Type B pancreatic cell (in vitro differentiated cells): ENCODE results near the gene SEL1L3. TPM values are rescaled to one million over a fixed set of nuclear protein-coding genes. Genes with fewer than 3 reads are reported as not detected.
"Not testable (repeated sequence)": the region's sequence is repeated elsewhere in the genome, so short reads cannot be mapped to it uniquely, and the experiment has no call there.

ENCODE experiments used
- DNase-seq: peaks from one replicate; pipeline ENCODE4 v3.0.0; 2021; ENCODE audit warnings: mixed read lengths; ENCODE audit not compliant: unreplicated experiment; ENCODE audit errors: extremely low spot score
- H3K27ac Mint-ChIP-seq: 2 replicates; pipeline ENCODE4 v1.8.0; 2021; ENCODE audit warnings: mild to moderate bottlenecking, mixed read lengths
- H3K27me3 Mint-ChIP-seq: 2 replicates; pipeline ENCODE4 v1.8.0; 2021; ENCODE audit warnings: mixed read lengths
- H3K36me3 Mint-ChIP-seq: 2 replicates; pipeline ENCODE4 v1.8.0; 2021; ENCODE audit warnings: mixed read lengths
- H3K4me1 Mint-ChIP-seq: one replicate; pipeline ENCODE4 v1.8.0; 2021; ENCODE audit warnings: mixed read lengths; ENCODE audit not compliant: unreplicated experiment
- H3K4me3 Mint-ChIP-seq: 2 replicates; pipeline ENCODE4 v1.8.0; 2021; ENCODE audit warnings: mild to moderate bottlenecking, mixed read lengths
- H3K9me3 Mint-ChIP-seq: 2 replicates; pipeline ENCODE4 v1.8.0; 2021; ENCODE audit warnings: mixed read lengths
- long read RNA-seq: library from polyadenylated mRNA; unstranded; transcript quantifications from one replicate; pipeline ENCODE4 v2.0.0, GENCODE V29; 2020
- total RNA-seq: library from RNA; stranded (reverse); gene quantifications from 2 replicates; pipeline ENCODE4 v1.2.1, GENCODE V29; 2021; ENCODE audit warnings: low replicate concordance
- TF ChIP-seq, protein P1 (sequence below): fragments of 200-600 bp; sonication (generic); conservative IDR thresholded peaks from 2 replicates; pipeline ENCODE4 v1.5.0; 2021; ENCODE audit warnings: antibody characterized with exemption, mild to moderate bottlenecking

The SEL1L3 gene
- 28.2 and 43.8 TPM in 2 replicates for total RNA-seq
- long read RNA-seq, full-length matches to known transcripts: 4 of 30 reads
- long read RNA-seq, partial matches to known transcripts: 23 of 30 reads
- long read RNA-seq, other reads (novel, unspliced or antisense): 3 of 30 reads

DNA sequence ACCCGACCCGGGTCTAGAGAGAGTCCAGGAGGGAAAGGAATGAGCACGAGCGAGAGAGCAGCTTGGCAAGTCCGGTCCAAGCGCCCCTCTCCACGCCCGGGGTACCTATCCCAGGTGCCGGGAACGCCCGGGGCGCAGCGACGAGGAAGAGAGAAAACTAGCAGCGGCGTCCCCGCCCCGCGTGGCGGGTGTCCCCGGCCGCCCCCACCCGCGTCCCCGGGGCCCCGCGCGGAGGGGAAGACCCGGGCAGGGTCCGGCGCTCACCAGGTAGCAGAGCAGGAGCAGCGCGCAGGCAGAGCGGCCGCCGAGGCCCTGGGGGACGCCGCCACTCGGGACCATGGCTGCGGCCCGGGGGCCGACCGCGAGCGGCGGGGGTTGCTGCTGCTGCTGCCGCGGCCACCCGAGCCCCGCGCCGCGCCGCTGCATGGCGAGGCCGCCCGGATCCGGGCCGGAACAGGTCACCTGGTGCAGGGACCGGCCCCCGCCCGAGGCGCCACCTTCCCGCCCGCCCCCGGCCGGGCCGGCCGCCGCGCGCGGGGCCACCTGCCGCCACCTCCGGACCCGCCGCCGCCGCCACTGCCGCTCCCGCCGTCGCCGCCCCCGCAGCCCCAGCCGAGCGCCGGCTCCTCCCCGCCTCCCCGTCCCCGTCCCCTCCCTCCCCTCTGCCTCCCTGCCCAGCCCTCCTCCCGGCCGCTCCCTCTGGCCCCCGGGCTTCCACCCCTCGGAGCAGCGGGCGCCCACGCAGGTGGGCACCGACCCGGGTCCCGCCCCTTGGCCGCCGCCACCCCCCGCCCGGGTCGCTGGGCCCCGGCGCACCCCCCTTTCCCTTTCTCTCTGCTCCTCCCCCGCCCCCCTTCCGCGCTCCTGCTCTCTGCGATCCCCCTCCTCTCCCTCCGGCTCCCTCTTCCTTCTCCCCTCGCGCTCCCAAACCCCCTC is at the start of gene SEL1L3:
SEL1L3 (minus strand) TSS at position 578 of the 936 bp plus-strand sequence; CDS start at position 426, 152 bp downstream.
- TF ChIP-seq, protein P1, sequence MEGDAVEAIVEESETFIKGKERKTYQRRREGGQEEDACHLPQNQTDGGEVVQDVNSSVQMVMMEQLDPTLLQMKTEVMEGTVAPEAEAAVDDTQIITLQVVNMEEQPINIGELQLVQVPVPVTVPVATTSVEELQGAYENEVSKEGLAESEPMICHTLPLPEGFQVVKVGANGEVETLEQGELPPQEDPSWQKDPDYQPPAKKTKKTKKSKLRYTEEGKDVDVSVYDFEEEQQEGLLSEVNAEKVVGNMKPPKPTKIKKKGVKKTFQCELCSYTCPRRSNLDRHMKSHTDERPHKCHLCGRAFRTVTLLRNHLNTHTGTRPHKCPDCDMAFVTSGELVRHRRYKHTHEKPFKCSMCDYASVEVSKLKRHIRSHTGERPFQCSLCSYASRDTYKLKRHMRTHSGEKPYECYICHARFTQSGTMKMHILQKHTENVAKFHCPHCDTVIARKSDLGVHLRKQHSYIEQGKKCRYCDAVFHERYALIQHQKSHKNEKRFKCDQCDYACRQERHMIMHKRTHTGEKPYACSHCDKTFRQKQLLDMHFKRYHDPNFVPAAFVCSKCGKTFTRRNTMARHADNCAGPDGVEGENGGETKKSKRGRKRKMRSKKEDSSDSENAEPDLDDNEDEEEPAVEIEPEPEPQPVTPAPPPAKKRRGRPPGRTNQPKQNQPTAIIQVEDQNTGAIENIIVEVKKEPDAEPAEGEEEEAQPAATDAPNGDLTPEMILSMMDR: no peak
- H3K27ac Mint-ChIP-seq: peak within 1 kb of the TSS; percentile 90
- H3K4me1 Mint-ChIP-seq: peaks cover 22% of the 10 kb centered on the region
- H3K4me3 Mint-ChIP-seq: peak within 1 kb of the TSS; percentile 96
- H3K9me3 Mint-ChIP-seq: no peaks in the 10 kb centered on the region
- peaks cover 57% of the 10 kb centered on the region for H3K27me3 Mint-ChIP-seq
- peak; percentile 73 for DNase-seq
- peaks cover 12% of the 10 kb centered on the region for H3K36me3 Mint-ChIP-seq

GRCh38 chr4:25911356-25911755 is 48.6 kb upstream of the SEL1L3 start:
- Mint-ChIP-seq H3K27me3 (peaks cover 36% of the 10 kb centered on the region), H3K4me3 (no peak overlapping the region), H3K36me3 (no peaks in the 10 kb centered on the region), H3K27ac (no peak overlapping the region), H3K4me1 (peaks cover 7% of the 10 kb centered on the region), H3K9me3 (peaks cover 15% of the 10 kb centered on the region)
- no peak for DNase-seq
- TF ChIP-seq, protein P1: no peak

DNA sequence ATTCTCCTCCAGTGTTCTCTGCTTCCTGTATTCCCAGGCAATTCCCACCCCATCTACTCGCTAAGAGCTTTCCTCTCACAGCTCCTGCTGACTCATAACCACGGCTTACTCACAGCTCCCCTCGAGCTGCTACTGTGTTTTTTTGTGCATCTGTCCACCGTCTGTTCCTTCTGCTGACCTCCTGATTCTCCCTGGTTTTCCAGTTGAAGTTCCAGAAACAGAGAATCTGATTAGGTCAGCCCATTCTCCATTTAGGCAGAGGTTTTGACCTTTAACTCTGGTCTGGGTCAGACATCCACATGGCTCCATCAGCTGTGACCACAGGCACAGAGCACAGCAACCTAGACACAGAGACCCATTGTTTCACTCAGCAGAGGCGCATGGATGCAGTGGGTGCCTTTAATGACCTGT is 45.7 kb upstream of the SEL1L3 start:
- no peak overlapping the region for H3K27ac Mint-ChIP-seq
- DNase-seq: no peak
- H3K36me3 Mint-ChIP-seq: no peaks in the 10 kb centered on the region
- H3K27me3 Mint-ChIP-seq: peaks cover 36% of the 10 kb centered on the region
- no peak overlapping the region for H3K4me3 Mint-ChIP-seq
- H3K4me1 Mint-ChIP-seq: no peaks in the 10 kb centered on the region
- H3K9me3 Mint-ChIP-seq: peaks cover 15% of the 10 kb centered on the region
- TF ChIP-seq, protein P1: no peak

- Mint-ChIP-seq H3K9me3 (peaks cover 15% of the 10 kb centered on the region), H3K27me3 (peaks cover 25% of the 10 kb centered on the region)
- H3K4me3 Mint-ChIP-seq, H3K27ac Mint-ChIP-seq, DNase-seq, H3K4me1 Mint-ChIP-seq, H3K36me3 Mint-ChIP-seq: not testable (repeated sequence)
Measured at GRCh38 chr4:25906113-25906512, 43.3 kb upstream of the SEL1L3 start.

DNA sequence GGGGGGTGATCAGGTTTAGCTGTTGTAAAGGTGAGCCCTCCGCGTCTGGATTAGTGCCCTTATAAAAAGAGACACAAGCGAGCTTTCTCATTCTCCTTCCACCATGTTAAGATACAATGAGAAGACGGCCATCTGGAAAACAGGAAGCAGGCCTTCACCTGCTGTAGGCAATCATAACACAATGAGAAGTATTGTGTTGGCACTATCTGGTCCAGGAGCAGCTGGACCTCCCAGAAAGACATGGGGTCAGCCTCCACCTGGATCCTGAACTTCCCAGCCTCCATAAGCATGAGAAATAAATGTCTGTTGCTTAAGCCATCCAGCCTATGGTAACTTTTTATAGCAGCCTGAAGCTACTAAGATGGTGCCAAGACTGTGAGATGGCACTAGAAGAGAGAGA is 42.6 kb upstream of the SEL1L3 start:
- Mint-ChIP-seq H3K4me3 (no peak overlapping the region), H3K9me3 (peaks cover 15% of the 10 kb centered on the region), H3K36me3 (no peaks in the 10 kb centered on the region), H3K27ac (no peak overlapping the region), H3K27me3 (peaks cover 21% of the 10 kb centered on the region), H3K4me1 (peaks cover 4% of the 10 kb centered on the region)
- TF ChIP-seq, protein P1: no peak
- no peak for DNase-seq

DNA sequence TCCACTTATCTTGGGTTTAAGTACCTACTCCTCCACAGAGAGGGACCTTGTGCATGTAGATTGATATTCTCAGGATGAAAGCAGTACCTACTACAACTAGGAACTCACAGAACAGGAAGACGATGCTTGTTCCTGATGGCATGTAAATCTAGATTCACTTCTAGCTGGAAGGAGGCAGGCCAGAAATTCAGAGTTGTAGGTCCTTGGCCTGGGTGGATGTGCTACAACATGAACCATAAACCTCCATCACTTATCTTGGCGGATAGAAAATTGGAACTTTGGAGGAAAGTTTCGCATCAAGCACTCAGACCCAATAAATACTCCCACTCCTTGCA is 41.9 kb upstream of the SEL1L3 start:
- H3K36me3 Mint-ChIP-seq: no peaks in the 10 kb centered on the region
- peaks cover 16% of the 10 kb centered on the region for H3K27me3 Mint-ChIP-seq
- no peak overlapping the region for H3K4me3 Mint-ChIP-seq
- peaks cover 4% of the 10 kb centered on the region for H3K4me1 Mint-ChIP-seq
- H3K9me3 Mint-ChIP-seq: peaks cover 11% of the 10 kb centered on the region
- DNase-seq: no peak
- TF ChIP-seq, protein P1: no peak
- H3K27ac Mint-ChIP-seq: no peak overlapping the region
